ENCODE data around the gene ZNF254.
"Not testable (repeated sequence)": the region's sequence is repeated elsewhere in the genome, so short reads cannot be mapped to it uniquely, and the experiment has no call there.

Gene ZNF254

GRCh38 chr19:24072720-24073119, 14.3 kb upstream of the ZNF254 start:
- DNase-seq (ENCODE audit: low read depth): no peak

- DNase-seq (ENCODE audit: low read depth): no peak
These were observed 13.2 kb upstream of the ZNF254 start for GRCh38 chr19:24073807-24074206.

GRCh38 chr19:24074720-24075454, 12.1 kb upstream of the ZNF254 start:
- DNase-seq (ENCODE audit: low read depth): no peak

- not testable (repeated sequence) for DNase-seq (ENCODE audit: low read depth)
These were observed 11.5 kb upstream of the ZNF254 start for GRCh38 chr19:24075530-24075929.

GRCh38 chr19:24078680-24079079, 8.3 kb upstream of the ZNF254 start:
- DNase-seq (ENCODE audit: low read depth): no peak

GRCh38 chr19:24081056-24081455, 5.9 kb upstream of the ZNF254 start:
- no peak for DNase-seq (ENCODE audit: low read depth)

- no peak for DNase-seq (ENCODE audit: low read depth)
These were observed 11.4 kb downstream of the ZNF254 start for GRCh38 chr19:24098359-24098758.

- no peak for DNase-seq (ENCODE audit: low read depth)
These were observed 12.8 kb downstream of the ZNF254 start for GRCh38 chr19:24099829-24100228.

GRCh38 chr19:24100597-24100996, 13.6 kb downstream of the ZNF254 start:
- DNase-seq (ENCODE audit: low read depth): not testable (repeated sequence)

GRCh38 chr19:24101459-24102115, 14.6 kb downstream of the ZNF254 start:
- no peak for DNase-seq (ENCODE audit: low read depth)

GRCh38 chr19:24127601-24128000, 40.6 kb downstream of the ZNF254 start:
- no peak for DNase-seq (ENCODE audit: low read depth)

GRCh38 chr19:24140099-24140498, 53.1 kb downstream of the ZNF254 start:
- DNase-seq (ENCODE audit: low read depth): no peak

GRCh38 chr19:24140591-24140990, 53.6 kb downstream of the ZNF254 start:
- no peak for DNase-seq (ENCODE audit: low read depth)

GRCh38 chr19:24141612-24142011, 54.6 kb downstream of the ZNF254 start:
- no peak for DNase-seq (ENCODE audit: low read depth)

- no peak for DNase-seq (ENCODE audit: low read depth)
These were observed 55.8 kb downstream of the ZNF254 start for GRCh38 chr19:24142771-24143170.

GRCh38 chr19:24159707-24160106, 72.7 kb downstream of the ZNF254 start:
- DNase-seq (ENCODE audit: low read depth): no peak

GRCh38 chr19:24166055-24166454, 79.1 kb downstream of the ZNF254 start:
- no peak for DNase-seq (ENCODE audit: low read depth)

GRCh38 chr19:24173882-24174281, 86.9 kb downstream of the ZNF254 start:
- DNase-seq (ENCODE audit: low read depth): no peak

GRCh38 chr19:24177686-24178085, 90.7 kb downstream of the ZNF254 start:
- no peak for DNase-seq (ENCODE audit: low read depth)

- no peak for DNase-seq (ENCODE audit: low read depth)
These were observed 91.2 kb downstream of the ZNF254 start for GRCh38 chr19:24178207-24178606.

Data from stimulated activated CD4-positive, alpha-beta T cell treated with anti-CD3 and anti-CD28 coated beads, Interleukin-2, amount 100 ng/mL, for 4 hours (primary cell).